Right lobe of liver (tissue), 6 donors: ENCODE results near the gene LINC00632. TPM values are rescaled to one million over a fixed set of nuclear protein-coding genes. Genes with fewer than 3 reads are reported as not detected.

Experiments used
- ATAC-seq, 4 donors: fragments of 200-7000 bp; cut with Tn5 transposase; one replicate each; pipeline ENCODE4 v1.9.1; 2020; ENCODE audit warnings: mild to moderate bottlenecking in 4 of 4, moderate library complexity in 4 of 4
- DNase-seq, 3 donors: peaks; one replicate each; pipeline ENCODE4 v3.0.0-alpha.2; 2020
- H3K27ac ChIP-seq, 3 donors: fragments of 200-600 bp; one replicate each; pipeline ENCODE4 v1.8.0; 2022
- H3K27me3 ChIP-seq, 2 donors: fragments of 200-600 bp; one replicate each; pipeline ENCODE4 v1.8.0; 2022
- H3K36me3 ChIP-seq, 4 donors: fragments of 200-600 bp; sonication (generic) in 1 of 4; one replicate each; pipeline versions ENCODE4 v1.5.1 to v1.8.0; 2017 to 2022; ENCODE audit warnings: control low read depth in 1 of 4
- H3K4me1 ChIP-seq, 4 donors: fragments of 200-600 bp; sonication (generic) in 1 of 4; one replicate each; pipeline versions ENCODE4 v1.5.1 to v1.8.0; 2017 to 2022; ENCODE audit warnings: control low read depth in 1 of 4
- H3K4me3 ChIP-seq, 3 donors: fragments of 200-600 bp; one replicate each; pipeline ENCODE4 v1.8.0; 2022
- H3K9me3 ChIP-seq, 4 donors: fragments of 200-600 bp; sonication (generic) in 1 of 4; one replicate each; pipeline versions ENCODE4 v1.5.1 to v1.8.0; 2017 to 2022; ENCODE audit warnings: control low read depth in 1 of 4
- CTCF ChIP-seq, 4 donors: fragments of 200-600 bp in 3 of 4; fragments of 450-650 bp in 1 of 4; IDR thresholded peaks; one replicate each; pipeline versions ENCODE4 v1.5.1 to v1.8.0; 2016 to 2022; ENCODE audit warnings: antibody characterized with exemption in 4 of 4, mild to moderate bottlenecking in 2 of 4
- POLR2A ChIP-seq: fragments of 450-650 bp; IDR thresholded peaks from one replicate; pipeline ENCODE4 v1.6.1; 2017; ENCODE audit warnings: antibody characterized with exemption, mild to moderate bottlenecking
- WGBS: methylation state at CpG from one replicate; pipeline ENCODE4 v1.1.6; 2018; ENCODE audit warnings: low coverage, low lambda C conversion rate; ENCODE audit not compliant: insufficient coverage; ENCODE audit errors: missing lambda C conversion rate; 5-methylcytosine and 5-hydroxymethylcytosine counted together
- intact Hi-C, 2 donors: fragments of 100-400 bp; cut with DNase I; formaldehyde crosslinking; loops; one replicate each; pipeline versions ENCODE4 v1.11.2 to v1.14.1; 2022
- total RNA-seq, 6 experiments: library from RNA; depleted of rRNA in 2 of 6; stranded (reverse); fragments of >200 nt in 2 of 6; fragmentation: NEBNext Ultra II Directional in 3 of 6; extraction: Animal tissue kit (Norgen Biotek cat#: 25700) in 3 of 6; gene quantifications; one replicate each; pipeline versions ENCODE4 v1.1.0 to v1.2.4, GENCODE V29; 2016 to 2023
- donor health status: DM: no; HTN: yes; CAD: no.
- donor health status: DM: no; HTN: no; CAD: no.
- donor health status: DM: no; HTN: no; CAD: no.
- donor health status: DM: no; HTN: yes; CAD: no.
- donor health status: DM: no; HTN: yes; CAD: no.

The LINC00632 gene
- total RNA-seq, 6 experiments from 2014 or later: 1.5 to 2.6 (median 2.1) TPM

- no peak for ATAC-seq
- TF ChIP-seq POLR2A (no peak), CTCF (IDR thresholded peaks at IDR 0.05) (no peak)
- no peak for DNase-seq
These were observed 13.7 kb downstream of the LINC00632 start for GRCh38 chrX:140723121-140723715.

GRCh38 chrX:140724309-140724708, 14.8 kb downstream of the LINC00632 start:
- no peaks in the 10 kb centered on the region for H3K27me3 ChIP-seq
- TF ChIP-seq CTCF (IDR thresholded peaks at IDR 0.05): no peak
- no peak for TF ChIP-seq POLR2A
- no peak overlapping the region for H3K27ac ChIP-seq
- H3K4me1 ChIP-seq: no peaks in the 10 kb centered on the region
- no peaks in the 10 kb centered on the region for H3K9me3 ChIP-seq
- WGBS: 72% methylated on average over 3 of the region's 3 CpGs
- no peak overlapping the region for H3K4me3 ChIP-seq
- DNase-seq: no peak
- ATAC-seq: no peak
- intact Hi-C loops: no loop called here
- no peaks in the 10 kb centered on the region for H3K36me3 ChIP-seq

More at GRCh38 chrX:140723121-140723715, 13.7 kb downstream of the LINC00632 start:
- Histone ChIP-seq H3K4me3 (no peak overlapping the region), H3K27me3 (no peaks in the 10 kb centered on the region), H3K36me3 (no peaks in the 10 kb centered on the region), H3K4me1 (no peaks in the 10 kb centered on the region), H3K9me3 (no peaks in the 10 kb centered on the region), H3K27ac (no peak overlapping the region)
- WGBS: 44% methylated on average over 4 of the region's 4 CpGs
- intact Hi-C loops: no loop called here

- no peaks in the 10 kb centered on the region for H3K27me3 ChIP-seq
- no peak for DNase-seq
- no peaks in the 10 kb centered on the region for H3K9me3 ChIP-seq
- ATAC-seq: no peak
- 51% methylated on average over 3 of the region's 3 CpGs for WGBS
- no peak overlapping the region for H3K27ac ChIP-seq
- no peaks in the 10 kb centered on the region for H3K4me1 ChIP-seq
- no peak overlapping the region for H3K4me3 ChIP-seq
- TF ChIP-seq POLR2A (no peak), CTCF (IDR thresholded peaks at IDR 0.05) (no peak)
- no peaks in the 10 kb centered on the region for H3K36me3 ChIP-seq
- intact Hi-C loops: no loop called here
These were observed 15.2 kb downstream of the LINC00632 start for GRCh38 chrX:140724736-140725135.

- no peak for ATAC-seq
- H3K27me3 ChIP-seq: no peaks in the 10 kb centered on the region
- TF ChIP-seq CTCF (IDR thresholded peaks at IDR 0.05) (no peak), POLR2A (no peak)
- WGBS: 88% methylated on average over 4 of the region's 4 CpGs
- H3K4me3 ChIP-seq: no peak overlapping the region
- no peak overlapping the region for H3K27ac ChIP-seq
- H3K36me3 ChIP-seq: no peaks in the 10 kb centered on the region
- intact Hi-C loops: no loop called here
- no peaks in the 10 kb centered on the region for H3K4me1 ChIP-seq
- no peaks in the 10 kb centered on the region for H3K9me3 ChIP-seq
- DNase-seq: no peak
These were observed 15.9 kb downstream of the LINC00632 start for GRCh38 chrX:140725500-140725899.
